Sigmoid colon (tissue), 7 donors: ENCODE measurements around the gene HSPA13. TPM values are rescaled to one million over a fixed set of nuclear protein-coding genes. Genes with fewer than 3 reads are reported as not detected.

ENCODE experiments used
- DNase-seq: peaks from one replicate; pipeline ENCODE4 v3.0.0-alpha.2; 2019
- H3K27ac ChIP-seq, 4 donors: fragments of 200-600 bp; sonication (generic); one replicate each; pipeline ENCODE4 v1.5.1; 2016 to 2019; ENCODE audit warnings: mild to moderate bottlenecking in 1 of 4
- H3K27me3 ChIP-seq, 3 donors: fragments of 200-600 bp; sonication (generic); one replicate each; pipeline ENCODE4 v1.5.1; 2019; ENCODE audit warnings: mild to moderate bottlenecking in 1 of 3
- H3K36me3 ChIP-seq, 4 donors: fragments of 200-600 bp; sonication (generic); one replicate each; pipeline ENCODE4 v1.5.1; 2016 to 2019
- H3K4me1 ChIP-seq, 4 donors: fragments of 200-600 bp; sonication (generic); one replicate each; pipeline ENCODE4 v1.5.1; 2017 to 2019
- H3K4me3 ChIP-seq, 4 donors: fragments of 200-600 bp; sonication (generic); one replicate each; pipeline ENCODE4 v1.5.1; 2017 to 2019; ENCODE audit warnings: mild to moderate bottlenecking in 2 of 4, moderate library complexity in 1 of 4
- H3K9me3 ChIP-seq, 4 donors: fragments of 200-600 bp in 3 of 4; sonication (generic) in 3 of 4; one replicate each; pipeline versions ENCODE4 v1.5.1 to v1.6.1; 2013 to 2019
- CTCF ChIP-seq, 4 experiments: fragments of 450-650 bp in 3 of 4; fragments of 200-600 bp in 1 of 4; IDR thresholded peaks; one replicate each; pipeline ENCODE4 v1.5.1; 2016 to 2019; ENCODE audit warnings: antibody characterized with exemption in 4 of 4, mild to moderate bottlenecking in 3 of 4, moderate library complexity in 2 of 4
- EP300 ChIP-seq, 4 donors: sonication (generic); formaldehyde crosslinking; IDR thresholded peaks; one replicate each; pipeline ENCODE4 v1.6.1; 2017; ENCODE audit warnings: antibody characterized with exemption in 4 of 4
- POLR2A ChIP-seq, 2 donors: fragments of 450-650 bp; IDR thresholded peaks; one replicate each; pipeline ENCODE4 v1.6.1; 2016; ENCODE audit warnings: antibody characterized with exemption in 2 of 2, mild to moderate bottlenecking in 2 of 2, moderate library complexity in 2 of 2
- POLR2AphosphoS5 ChIP-seq, 4 donors: sonication (generic); formaldehyde crosslinking; IDR thresholded peaks; one replicate each; pipeline ENCODE4 v1.6.1; 2017; ENCODE audit warnings: antibody characterized with exemption in 4 of 4
- WGBS, 2 donors: extraction: QIAGEN DNeasy Blood & Tissue Kit; methylation state at CpG; one replicate each; pipeline ENCODE4 v1.1.7; 2013; 5-methylcytosine and 5-hydroxymethylcytosine counted together
- intact Hi-C: fragments of 100-400 bp; cut with DNase I; formaldehyde crosslinking; loops from one replicate; pipeline ENCODE4 v1.15.1; 2023
- polyA plus RNA-seq, 3 donors: library from polyadenylated mRNA; stranded (reverse); fragments of 200-250 nt; gene quantifications; one replicate each; pipeline ENCODE4 v1.2.3, GENCODE V29; 2013
- total RNA-seq, 4 donors: library from RNA; depleted of rRNA; stranded (reverse); fragments of >200 nt; gene quantifications; one replicate each; pipeline ENCODE4 v1.1.0, GENCODE V29; 2016
- donor health status: healthy with polysubstance abuse.
- donor health status: Bipolar disorder and iron deficiency.
- donor health status: healthy.

HSPA13 gene
- total and polyA plus RNA-seq, 7 donors: 1.8 to 23.2 (median 15.2) TPM

DNA sequence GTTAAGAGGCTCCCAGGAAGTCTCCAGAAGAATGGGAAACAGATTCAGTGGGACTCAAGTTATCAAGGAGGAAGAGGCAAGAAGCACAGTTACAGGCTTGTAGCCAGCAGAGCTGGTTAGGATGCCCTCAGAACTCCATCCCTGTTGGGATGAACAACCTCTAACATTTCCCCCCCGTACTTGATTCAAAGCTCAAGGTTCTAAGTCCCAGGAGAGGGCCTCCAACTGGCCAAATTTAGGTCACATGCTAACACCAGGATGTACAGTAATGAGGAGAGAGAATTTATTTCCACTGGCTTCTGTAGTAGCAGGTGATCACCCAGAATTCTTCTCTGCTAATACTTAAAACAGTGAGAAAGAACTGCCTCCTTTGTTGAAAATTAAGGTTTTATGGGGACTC, 22.3 kb upstream of the HSPA13 start:
- intact Hi-C loops: loop anchor here (10.0 kb wide), 1 partner anchor 1190 kb away; no protein-coding TSS in a partner anchor
- 40 to 62% methylated on average over 1 of the region's 1 CpG for WGBS, 2 donors
- DNase-seq: no peak

GRCh38 chr21:14403681-14404318, 20.9 kb upstream of the HSPA13 start:
- 10 to 49% methylated on average over 1 of the region's 1 CpG for WGBS, 2 donors
- Histone ChIP-seq H3K27ac (no peak overlapping the region), H3K36me3 (no peaks in the 10 kb centered on the region), H3K4me1 (no peaks in the 10 kb centered on the region), H3K9me3 (no peaks in the 10 kb centered on the region), H3K4me3 (no peak overlapping the region), H3K27me3 (no peaks in the 10 kb centered on the region)
- DNase-seq: no peak
- intact Hi-C loops: loop anchor here (5.0 to 10.0 kb wide), 2 partner anchors 1079 to 1191 kb away; no protein-coding TSS in a partner anchor
- TF ChIP-seq CTCF (IDR thresholded peaks at IDR 0.05) (peak; percentile 19 to 50 (median 32)), EP300 (IDR thresholded peaks at IDR 0.05) (no peak)

More for the DNA sequence above, 22.3 kb upstream of the HSPA13 start:
- H3K27me3 ChIP-seq: no peaks in the 10 kb centered on the region
- H3K9me3 ChIP-seq: no peaks in the 10 kb centered on the region
- no peak overlapping the region for H3K4me3 ChIP-seq
- TF ChIP-seq POLR2A (IDR thresholded peaks at IDR 0.05): no peak
- TF ChIP-seq POLR2AphosphoS5 (IDR thresholded peaks at IDR 0.05): no peak
- TF ChIP-seq EP300 (IDR thresholded peaks at IDR 0.05): no peak
- TF ChIP-seq CTCF (IDR thresholded peaks at IDR 0.05): no peak
- H3K36me3 ChIP-seq: no peaks in the 10 kb centered on the region
- no peaks in the 10 kb centered on the region for H3K4me1 ChIP-seq
- no peak overlapping the region for H3K27ac ChIP-seq

DNA sequence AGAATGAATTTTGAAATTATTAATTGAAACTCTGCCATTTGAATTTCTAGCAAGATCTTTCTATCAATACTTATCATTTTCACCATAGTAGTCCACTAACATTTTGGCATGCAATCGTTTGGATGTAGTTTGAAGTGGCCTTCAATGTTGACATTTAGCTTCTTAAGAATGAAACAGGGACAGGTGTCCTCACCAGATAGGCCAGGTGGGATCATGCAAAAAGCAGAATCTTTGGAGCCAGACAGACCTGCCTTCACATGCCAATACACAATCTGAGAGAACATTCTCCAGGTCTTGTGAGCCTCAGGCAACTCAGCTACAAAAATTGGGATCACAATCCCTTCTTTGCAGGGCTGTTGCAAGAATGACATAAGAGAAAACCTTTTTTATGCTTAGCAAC, 18.3 kb upstream of the HSPA13 start:
- no peak for DNase-seq
- no peaks in the 10 kb centered on the region for H3K9me3 ChIP-seq
- intact Hi-C loops: loop anchor here (5.0 to 10.0 kb wide), 2 partner anchors 1081 to 1194 kb away; no protein-coding TSS in a partner anchor
- H3K27me3 ChIP-seq: no peaks in the 10 kb centered on the region
- no peaks in the 10 kb centered on the region for H3K36me3 ChIP-seq
- H3K4me3 ChIP-seq: no peak overlapping the region
- no peak overlapping the region for H3K27ac ChIP-seq
- H3K4me1 ChIP-seq: no peaks in the 10 kb centered on the region
- no peak for TF ChIP-seq POLR2AphosphoS5 (IDR thresholded peaks at IDR 0.05)
- TF ChIP-seq EP300 (IDR thresholded peaks at IDR 0.05): no peak
- TF ChIP-seq CTCF (IDR thresholded peaks at IDR 0.05): no peak
- no peak for TF ChIP-seq POLR2A (IDR thresholded peaks at IDR 0.05)
- WGBS, 2 donors: 27 to 68% methylated on average over 1 of the region's 1 CpG

- intact Hi-C loops: loop anchor here (10.0 kb wide), 1 partner anchor 1347 kb away; no protein-coding TSS in a partner anchor
- TF ChIP-seq POLR2A (IDR thresholded peaks at IDR 0.05): no peak
- DNase-seq: no peak
These were observed 5.3 kb upstream of the HSPA13 start for GRCh38 chr21:14388282-14388681.

DNA sequence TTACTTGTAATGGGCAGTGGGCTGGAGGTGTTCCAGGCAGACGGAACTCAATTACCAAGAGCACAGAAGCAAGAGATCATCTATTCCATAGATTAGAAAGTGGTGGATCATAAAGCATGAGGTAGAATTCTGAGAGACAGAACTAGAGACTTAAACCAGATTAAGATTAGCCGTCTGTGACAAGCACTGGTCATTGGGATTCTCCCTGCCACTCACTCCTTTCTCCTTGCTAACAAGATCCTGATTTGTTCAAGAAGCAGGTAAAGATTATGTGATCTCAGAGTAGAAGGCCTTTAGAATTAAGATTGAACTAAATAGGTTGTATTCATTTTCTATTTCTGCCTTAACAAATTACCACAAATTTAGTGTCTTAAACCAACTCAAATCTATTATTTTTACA, 1.5 kb upstream of the HSPA13 start:
- WGBS, 2 donors: 91 to 94% methylated on average over 2 of the region's 2 CpGs
- Histone ChIP-seq H3K27ac (peak overlapping the region; percentile 90 to 95 (median 92)), H3K4me1 (peaks cover 0 to 29% (median 17%) of the 10 kb centered on the region in 4 donors), H3K9me3 (no peaks in the 10 kb centered on the region), H3K4me3 (no peak overlapping the region), H3K36me3 (no peaks in the 10 kb centered on the region), H3K27me3 (no peaks in the 10 kb centered on the region)
- DNase-seq: no peak
- intact Hi-C loops: loop anchor here (10.0 kb wide), 1 partner anchor 1350 kb away; no protein-coding TSS in a partner anchor
- no peak for TF ChIP-seq POLR2A (IDR thresholded peaks at IDR 0.05)
- TF ChIP-seq EP300 (IDR thresholded peaks at IDR 0.05): no peak
- TF ChIP-seq POLR2AphosphoS5 (IDR thresholded peaks at IDR 0.05): no peak
- no peak for TF ChIP-seq CTCF (IDR thresholded peaks at IDR 0.05)

More at GRCh38 chr21:14388282-14388681, 5.3 kb upstream of the HSPA13 start:
- Histone ChIP-seq H3K4me3 (no peak overlapping the region), H3K9me3 (no peaks in the 10 kb centered on the region), H3K27me3 (no peaks in the 10 kb centered on the region), H3K27ac (no peak overlapping the region), H3K4me1 (peaks cover 0 to 8% (median 2%) of the 10 kb centered on the region in 4 donors), H3K36me3 (no peaks in the 10 kb centered on the region)
- 92% methylated on average over 2 of the region's 2 CpGs for WGBS, 2 donors
